Activated CD8-positive, alpha-beta memory T cell treated with anti-CD3 and anti-CD28 coated beads, Interleukin-2, amount 50 U/mL, for 24 hours (primary cell): ENCODE results near the gene SPECC1L.
A peak's percentile ranks its signal among the peaks of the same experiment; 100 is the strongest.
"Not testable (repeated sequence)": the region's sequence is repeated elsewhere in the genome, so short reads cannot be mapped to it uniquely, and the experiment has no call there.

Experiments
- DNase-seq: peaks from one replicate; pipeline ENCODE4 v3.0.0-alpha.2; 2020; ENCODE audit errors: extremely low read depth

The SPECC1L gene, protein sequence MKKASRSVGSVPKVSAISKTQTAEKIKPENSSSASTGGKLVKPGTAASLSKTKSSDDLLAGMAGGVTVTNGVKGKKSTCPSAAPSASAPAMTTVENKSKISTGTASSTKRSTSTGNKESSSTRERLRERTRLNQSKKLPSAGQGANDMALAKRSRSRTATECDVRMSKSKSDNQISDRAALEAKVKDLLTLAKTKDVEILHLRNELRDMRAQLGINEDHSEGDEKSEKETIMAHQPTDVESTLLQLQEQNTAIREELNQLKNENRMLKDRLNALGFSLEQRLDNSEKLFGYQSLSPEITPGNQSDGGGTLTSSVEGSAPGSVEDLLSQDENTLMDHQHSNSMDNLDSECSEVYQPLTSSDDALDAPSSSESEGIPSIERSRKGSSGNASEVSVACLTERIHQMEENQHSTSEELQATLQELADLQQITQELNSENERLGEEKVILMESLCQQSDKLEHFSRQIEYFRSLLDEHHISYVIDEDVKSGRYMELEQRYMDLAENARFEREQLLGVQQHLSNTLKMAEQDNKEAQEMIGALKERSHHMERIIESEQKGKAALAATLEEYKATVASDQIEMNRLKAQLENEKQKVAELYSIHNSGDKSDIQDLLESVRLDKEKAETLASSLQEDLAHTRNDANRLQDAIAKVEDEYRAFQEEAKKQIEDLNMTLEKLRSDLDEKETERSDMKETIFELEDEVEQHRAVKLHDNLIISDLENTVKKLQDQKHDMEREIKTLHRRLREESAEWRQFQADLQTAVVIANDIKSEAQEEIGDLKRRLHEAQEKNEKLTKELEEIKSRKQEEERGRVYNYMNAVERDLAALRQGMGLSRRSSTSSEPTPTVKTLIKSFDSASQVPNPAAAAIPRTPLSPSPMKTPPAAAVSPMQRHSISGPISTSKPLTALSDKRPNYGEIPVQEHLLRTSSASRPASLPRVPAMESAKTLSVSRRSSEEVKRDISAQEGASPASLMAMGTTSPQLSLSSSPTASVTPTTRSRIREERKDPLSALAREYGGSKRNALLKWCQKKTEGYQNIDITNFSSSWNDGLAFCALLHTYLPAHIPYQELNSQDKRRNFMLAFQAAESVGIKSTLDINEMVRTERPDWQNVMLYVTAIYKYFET

DNA sequence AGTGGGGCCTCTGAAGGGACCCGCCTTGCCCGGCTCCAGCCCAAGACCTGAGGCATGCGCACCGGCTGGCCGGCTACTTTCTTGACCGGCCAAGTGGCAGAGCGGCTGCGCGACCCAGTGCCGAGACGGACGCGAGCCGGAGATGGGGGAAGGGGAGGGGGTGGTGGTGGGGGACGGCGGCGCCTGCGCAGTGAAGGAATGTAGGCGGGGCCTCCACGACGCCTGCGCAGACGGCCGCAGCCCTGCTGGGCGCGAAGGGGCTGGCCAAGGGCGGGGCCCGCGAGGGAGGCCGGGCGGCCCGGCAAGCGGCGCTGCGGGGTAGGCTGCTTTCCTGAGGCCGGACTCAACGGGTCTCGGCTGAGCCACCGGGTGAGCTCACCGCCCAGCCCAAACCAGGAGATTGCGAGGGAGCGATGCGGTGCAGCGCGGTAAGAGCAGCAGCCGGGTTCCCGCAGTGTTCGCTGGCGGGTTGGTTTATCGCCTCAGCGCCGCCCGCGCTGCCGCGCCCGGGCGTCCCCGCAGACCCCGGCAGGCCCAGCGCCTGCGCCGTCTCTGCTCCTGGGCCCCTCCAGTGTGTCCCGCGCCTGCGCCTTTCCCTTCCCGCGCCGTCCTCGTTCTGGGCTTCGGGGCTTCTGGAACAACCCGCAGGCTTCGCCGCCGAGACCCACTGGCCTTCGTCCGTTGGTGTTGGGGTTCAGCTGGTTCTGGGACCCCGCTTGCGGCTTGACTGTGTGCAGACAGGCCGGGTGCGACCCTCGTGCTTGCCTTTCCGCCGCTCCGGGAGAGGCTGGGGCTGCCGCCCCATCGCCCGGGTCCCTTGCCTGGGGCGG lies at the start of gene SPECC1L:
Gene SPECC1L, plus strand, starts transcription at position 276 of the 830 bp plus-strand sequence. CDS start 31,401 bp downstream, outside the sequence.
- DNase-seq: peak; percentile 70

DNA sequence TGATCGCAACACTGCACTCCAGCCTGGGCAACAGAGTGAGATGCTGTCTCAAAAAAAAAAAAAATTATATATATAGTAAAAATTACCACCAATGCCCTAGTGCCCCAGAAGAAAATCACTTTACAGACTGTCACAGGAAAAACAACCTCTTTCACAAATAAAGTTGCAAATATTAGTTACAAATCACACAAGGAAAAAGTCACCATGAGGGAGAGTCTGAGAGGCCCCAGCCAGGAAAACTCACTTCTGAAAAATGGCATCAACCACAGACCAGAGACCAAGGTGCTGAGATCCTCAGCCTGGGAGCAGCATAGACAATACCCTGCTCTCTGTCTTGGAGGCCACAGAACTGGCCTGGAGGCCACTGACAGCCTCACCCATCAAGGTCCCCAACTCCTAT lies 46.2 kb upstream of the SPECC1L start:
- no peak for DNase-seq

DNA sequence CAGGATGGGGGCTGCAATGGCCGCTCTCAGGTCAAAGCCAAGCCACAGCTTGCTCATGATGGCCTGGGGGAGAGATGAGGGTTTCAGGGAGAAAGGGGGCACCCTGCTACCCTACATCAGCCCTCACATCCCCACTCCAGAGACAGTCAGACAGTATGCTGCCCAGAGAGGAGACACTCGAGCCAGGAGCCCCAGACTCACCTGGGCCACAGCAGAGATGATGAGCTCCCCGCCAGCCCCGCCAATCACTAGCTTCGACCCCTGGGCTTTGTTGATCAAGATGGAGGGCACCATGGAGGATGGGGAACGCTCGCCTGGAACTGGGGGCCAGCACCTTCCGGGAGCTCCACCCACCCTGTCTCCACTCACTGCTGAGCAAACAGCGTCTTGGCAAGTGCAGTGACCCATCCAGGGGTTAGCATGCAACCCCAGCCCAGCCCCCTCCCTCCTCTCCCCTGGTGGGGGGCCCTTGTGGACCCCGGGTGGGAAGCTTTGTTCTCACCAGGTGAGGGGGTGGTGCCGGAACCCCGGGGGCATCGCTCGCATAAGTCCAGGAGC lies 45.5 kb upstream of the SPECC1L start:
- DNase-seq: no peak

DNA sequence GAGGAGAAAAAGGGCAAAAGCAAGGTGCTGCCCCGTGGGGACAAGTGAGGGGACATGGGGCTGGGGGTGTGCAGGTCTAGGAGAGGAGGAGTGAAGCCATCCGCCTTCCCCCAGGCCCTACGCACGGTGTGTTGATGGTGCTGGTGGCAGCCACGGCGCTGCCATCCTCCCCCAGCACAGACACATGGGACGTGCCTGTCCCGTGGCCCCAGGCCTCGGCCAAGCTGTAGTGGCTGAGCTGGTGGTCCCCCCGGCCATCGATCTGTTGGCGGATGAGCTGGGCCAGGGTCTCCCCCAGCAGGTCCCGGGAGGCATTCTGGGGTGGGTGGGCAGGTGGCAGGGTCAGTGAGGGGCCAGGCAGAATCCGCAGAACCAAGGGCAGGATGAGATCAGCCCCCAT lies 44.7 kb upstream of the SPECC1L start:
- DNase-seq: no peak

DNA sequence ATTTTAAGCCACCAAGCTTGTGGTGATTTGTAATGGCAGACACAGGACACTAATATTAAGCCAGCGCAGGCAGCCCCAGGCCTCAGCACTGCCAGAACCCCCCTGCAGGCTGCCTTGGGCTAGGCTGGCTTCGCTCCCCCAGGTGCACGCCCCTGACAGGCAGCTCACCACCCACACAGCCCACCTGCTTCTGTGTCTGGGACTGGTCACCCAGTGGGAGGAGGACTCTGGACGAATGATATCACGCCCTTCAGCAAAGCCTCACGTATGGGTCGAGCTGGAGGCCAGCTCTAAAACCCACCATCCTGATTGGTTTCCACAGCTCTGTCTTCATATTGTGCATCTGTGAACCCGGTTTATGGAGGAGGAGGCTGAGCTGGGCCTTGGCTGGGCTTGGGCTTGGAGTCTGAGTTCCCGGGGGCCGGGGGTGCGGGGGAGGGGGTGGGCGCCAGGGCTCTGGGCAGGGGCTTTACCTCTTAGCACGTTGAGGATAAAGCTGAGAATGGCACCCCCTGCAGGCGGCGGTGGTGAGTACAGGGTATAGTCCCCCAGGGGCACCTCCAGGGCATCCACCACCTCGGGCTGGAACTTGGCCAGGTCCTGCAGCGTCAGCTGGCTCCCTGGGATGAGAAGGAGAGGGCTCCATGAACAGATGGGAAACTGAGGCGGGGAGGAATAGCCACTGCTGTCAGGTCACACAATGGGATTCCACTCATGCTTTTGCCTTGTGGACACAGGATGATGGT lies 39.5 kb upstream of the SPECC1L start:
- peak; percentile 20 for DNase-seq

DNA sequence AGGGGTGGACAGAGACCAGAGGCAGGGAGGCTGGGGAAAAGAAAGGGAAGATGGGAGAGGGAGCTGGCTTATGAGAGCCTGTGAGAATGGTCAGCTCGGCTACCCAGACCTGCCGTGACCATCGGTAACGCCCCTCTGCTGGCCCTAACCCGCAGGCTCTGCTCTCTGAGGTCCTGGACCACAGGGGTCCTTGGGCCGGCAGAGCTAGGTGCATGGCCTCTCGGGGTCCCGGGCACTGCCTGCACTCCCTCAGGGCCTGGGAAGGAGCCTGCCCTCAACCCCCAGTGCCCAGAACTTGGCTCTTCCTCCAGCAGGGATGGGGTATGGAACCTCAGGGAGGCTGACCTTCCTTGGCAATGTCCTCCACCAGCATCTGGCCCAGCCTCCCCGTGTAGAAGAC lies 38.9 kb upstream of the SPECC1L start:
- DNase-seq: no peak

DNA sequence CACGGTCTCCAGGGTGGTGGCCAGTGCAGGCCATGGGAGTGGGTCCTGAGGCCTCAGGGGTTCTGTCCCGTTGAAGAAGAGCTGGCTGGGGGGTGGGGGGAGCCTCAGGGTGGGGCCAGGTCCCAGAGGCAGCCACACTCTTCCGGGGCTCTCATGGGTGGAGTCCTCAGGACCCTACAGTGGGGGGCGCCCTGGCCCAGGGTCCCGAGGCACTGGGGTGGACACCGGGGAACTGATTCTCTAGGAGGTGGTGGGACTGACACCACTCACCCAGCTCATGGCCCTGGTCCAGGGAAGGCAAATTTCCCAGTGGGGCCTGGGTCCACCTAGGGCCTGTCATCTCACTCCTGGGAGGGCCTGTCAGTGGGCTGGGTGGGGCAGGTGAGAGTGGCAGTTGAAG lies 38.5 kb upstream of the SPECC1L start:
- no peak for DNase-seq

DNA sequence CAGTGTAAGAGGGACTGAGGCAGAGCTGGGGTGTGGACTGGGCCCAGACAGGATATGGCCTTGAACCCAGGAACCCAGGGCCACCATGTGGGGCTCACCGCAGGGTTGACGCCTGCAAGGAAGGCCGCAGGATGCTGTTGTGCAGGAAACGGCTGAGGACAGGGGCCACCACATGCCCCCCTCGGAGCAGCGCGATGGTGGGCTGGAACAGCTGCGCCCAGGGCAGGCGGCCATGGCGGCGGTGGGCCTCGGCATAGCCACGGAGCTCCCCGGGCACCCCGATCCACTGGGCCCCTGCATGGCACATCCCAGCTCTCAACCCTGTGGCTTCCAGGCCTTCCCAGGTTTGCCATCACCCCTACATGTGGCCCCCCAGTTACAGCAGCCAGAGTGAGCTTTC lies 37.9 kb upstream of the SPECC1L start:
- no peak for DNase-seq

DNA sequence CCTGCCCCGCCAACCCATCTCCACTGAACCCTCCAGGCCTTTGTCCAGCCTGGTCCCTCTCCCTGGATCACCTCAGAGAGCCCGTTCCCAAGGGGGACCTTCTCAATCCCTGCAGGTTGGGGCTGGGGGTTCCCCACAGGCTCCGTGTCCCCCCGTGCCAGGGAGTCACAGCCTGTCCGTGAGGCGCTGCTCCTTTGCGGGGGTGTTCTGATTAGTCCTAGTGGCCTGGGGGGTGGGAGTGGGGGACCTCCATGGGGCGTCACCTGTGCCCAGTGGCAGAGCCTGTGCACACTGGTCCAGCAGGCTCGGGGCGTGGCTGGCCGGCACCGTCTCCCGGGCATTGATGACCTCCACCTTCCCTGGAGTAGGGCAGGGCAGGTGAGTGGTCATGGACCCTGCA lies 37.4 kb upstream of the SPECC1L start:
- DNase-seq: no peak

DNA sequence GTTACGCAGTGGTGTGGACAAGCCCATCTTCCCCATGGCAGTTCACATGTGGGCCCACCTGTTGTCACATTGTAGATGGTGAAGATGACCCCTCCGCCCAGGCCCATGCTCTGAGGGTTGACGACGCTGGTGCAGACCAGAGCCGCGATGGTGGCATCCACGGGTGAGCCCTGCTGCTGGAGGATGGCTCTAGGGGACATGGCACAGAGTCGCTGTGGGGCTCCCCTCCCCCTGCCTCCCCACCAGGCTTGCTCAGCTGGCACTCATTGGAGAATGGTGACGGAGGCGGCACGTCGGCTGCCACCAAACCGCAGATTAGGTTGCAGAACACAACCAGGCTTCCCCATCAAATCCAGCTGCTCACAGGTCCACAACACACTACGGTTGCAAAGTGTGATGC lies 36.8 kb upstream of the SPECC1L start:
- DNase-seq: no peak

DNA sequence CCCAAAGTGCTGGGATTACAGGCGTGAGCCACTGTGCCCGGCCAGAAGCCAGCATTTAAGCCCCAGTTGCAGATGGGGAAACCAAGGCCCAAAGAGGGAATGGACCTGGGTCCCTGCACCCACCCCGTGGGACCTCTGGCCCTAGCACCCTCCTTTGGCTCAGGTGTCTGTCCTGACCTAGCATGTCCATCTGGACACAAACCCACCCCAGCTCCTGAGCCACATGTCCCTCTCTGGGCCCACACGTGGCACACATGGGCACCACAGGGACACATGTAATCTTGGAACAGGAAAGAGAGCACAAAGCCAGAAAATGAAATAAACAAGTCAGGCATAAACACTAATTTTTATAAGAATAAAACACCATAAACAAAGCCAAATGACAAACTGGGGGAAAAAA lies 35.3 kb upstream of the SPECC1L start:
- no peak for DNase-seq

DNA sequence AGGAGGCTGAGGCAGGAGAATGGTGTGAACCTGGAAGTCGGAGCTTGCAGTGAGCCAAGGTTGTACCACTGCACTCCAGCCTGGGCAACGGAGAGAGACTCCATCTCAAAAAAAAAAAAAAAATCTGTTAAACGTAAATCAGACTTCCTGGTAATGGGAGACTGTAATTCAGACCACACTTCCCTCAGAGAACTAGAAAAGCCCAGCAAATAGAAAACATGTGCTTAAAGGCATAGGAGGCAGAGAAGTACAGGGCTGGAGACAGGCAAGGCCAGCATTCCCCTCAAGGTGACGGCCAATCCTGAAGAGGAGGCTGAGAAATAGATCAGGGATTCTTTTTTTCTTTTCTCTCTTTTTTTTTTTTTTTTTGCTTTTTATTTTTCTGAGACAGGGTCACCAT lies 34.0 kb upstream of the SPECC1L start:
- no peak for DNase-seq

DNA sequence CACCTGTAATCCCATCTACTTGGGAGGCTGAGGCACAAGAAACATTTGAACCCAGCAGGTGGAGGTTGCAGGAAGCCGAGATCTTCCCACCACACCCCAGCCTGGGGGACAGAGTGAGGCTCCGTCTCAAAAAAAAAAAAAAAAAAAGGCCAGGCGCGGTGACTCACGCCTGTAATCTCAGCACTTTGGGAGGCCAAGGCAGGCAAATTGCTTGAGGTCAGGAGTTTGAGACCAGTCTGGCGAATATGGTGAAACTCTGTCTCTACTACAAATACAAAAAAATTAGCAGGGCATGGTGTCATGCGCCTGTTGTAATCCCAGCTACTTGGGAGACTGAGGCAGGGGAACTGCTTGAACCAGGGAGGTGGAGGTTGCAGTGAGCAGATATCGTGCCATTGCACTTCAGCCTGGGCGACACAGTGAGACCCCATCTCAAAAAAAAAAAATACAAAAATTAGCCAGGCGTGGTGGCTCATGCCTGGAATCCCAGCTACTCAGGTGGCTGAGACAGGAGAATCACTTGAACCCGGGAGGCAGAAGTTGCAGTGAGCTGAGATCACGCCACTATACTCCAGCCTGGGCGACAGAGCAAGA lies 32.4 kb upstream of the SPECC1L start:
- DNase-seq: not testable (repeated sequence)

DNA sequence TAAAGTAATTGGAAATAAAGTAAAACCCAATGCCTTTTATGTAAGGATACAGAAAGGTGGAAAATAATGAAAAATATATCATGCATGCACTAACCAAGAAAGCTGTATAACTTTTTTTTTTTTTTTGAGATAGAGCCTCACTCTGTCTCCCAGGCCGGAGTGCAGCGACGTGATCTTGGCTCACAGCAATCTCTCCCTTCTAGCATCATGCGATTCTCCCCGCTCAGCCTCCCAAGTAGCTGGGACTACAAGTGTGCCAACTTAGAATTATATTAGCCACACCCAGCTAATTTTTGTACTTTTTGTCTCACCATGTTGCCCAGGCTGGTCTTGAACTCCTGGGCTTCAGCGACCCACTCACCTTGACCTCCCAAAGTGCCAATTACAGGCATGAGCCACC lies 30.2 kb upstream of the SPECC1L start:
- no peak for DNase-seq

DNA sequence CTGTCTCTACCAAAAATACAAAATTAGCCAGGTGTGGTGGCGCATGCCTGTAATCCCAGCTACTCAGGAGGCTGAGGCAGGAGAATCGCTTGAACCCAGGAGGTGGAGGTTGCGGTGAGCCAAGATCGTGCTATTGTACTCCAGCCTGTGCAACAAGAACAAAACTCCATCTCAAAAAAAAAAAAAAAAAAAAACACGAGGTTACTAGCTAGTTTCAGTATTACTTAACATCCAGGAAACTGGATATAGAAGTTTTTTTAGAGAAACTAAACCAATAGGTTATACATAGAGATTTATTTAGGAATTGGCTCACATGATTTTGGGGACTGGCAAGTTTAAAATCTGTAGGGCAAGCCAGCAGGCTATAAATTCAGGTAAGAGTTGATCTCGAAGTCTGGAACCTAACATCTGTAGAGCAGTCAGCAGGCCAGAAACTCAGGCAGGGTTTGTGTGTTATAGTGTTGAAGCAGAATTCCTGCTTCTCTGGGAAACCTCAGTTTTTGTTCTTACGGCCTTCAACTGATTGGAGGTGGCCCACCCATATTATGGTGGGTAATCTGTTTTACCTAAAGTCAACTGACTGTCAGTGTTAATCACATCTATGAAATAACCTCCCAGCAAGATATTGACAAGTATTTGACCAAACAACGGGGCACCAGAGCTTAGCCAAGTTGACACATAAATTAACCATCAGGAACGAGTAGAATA lies 29.5 kb upstream of the SPECC1L start:
- DNase-seq: not testable (repeated sequence)

DNA sequence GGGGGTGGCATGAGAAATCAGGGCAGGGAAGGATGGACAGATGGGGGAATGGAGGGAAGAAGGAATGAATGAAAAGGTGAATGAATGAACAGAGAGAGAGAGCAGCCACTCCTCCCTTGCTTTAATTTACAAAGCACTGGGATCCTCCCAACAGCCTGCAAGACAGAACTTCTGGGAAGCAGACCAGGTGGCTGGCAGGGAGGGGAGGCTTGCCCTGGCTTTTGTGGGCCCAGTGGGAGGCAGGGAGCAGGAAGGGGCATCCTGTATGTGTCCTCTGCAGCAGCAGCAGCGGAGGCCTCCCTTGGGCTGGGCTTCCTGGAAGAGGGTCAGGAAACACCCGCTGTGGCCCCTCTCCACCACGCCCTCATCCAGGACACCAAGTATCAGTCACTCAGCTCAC lies 27.2 kb upstream of the SPECC1L start:
- DNase-seq: not testable (repeated sequence)

DNA sequence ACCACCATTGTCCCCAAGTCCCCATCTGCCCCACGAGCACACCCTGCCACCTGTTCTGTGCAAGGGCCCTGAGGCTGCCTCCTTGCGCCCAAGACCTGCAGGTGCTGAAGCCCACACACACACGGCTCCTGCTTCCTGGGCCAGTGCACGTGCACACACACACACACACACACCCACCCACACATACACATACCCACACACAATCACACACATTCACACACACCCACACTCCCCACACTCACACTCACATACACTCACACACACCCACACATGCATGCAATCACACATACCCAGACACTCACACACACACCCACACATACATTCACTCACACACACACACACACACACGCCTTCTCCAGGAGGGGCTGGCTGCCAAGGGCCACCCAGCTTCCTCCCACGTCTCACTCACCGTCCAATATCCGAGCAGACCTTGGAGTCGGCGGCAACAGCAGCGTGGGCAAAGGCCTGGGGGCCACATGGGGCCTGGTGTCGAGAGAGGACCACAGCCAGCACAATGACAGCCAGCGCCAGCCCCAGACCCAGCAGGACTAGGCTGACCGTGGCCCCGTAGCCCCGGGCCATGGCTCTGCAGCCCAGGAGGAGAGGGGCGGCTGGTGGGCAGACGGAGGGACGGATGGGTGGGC lies 26.4 kb upstream of the SPECC1L start:
- no peak for DNase-seq

DNA sequence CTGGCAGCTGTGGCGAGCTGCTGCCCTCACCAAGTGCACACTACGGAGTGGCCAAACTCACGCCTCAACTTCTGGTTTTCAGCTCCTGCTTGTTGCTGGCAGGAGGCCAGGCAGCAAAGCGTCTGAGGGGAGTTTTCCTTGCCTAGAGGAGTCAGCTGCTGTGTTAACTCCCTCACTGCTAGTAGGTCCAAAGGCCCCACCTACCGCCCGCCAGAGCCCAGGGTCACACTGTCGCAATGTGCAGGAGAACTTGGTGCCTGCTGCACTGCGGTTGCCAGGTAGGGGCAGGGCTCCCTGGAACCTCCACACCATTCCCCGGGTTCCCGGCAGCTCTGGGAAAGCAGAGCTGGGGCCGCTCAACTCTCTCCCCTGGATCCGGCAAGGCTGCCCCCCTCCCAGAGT lies 25.6 kb upstream of the SPECC1L start, which contains the start of gene GGT5:
Gene GGT5, minus strand, starts transcription at position 53 of the 402 bp plus-strand sequence. CDS start 357 bp downstream, outside the sequence.
- DNase-seq: not testable (repeated sequence)
